ENCODE measurements around the gene MRFAP1. TPM values are rescaled to one million over a fixed set of nuclear protein-coding genes. Genes with fewer than 3 reads are reported as not detected.

MRFAP1 gene
- polyA plus RNA-seq, 1 donor from 2014 or later = 130 TPM

GRCh38 chr4:6605605-6606004 is 34.9 kb upstream of the MRFAP1 start:
- Mint-ChIP-seq H3K27me3 (no peaks in the 10 kb centered on the region), H3K27ac (no peak overlapping the region), H3K9me3 (peaks cover 0 to 2% (median 0%) of the 10 kb centered on the region in 3 donors), H3K36me3 (peaks cover 24% of the 10 kb centered on the region), H3K4me1 (peaks cover 0 to 2% (median 0%) of the 10 kb centered on the region in 3 donors), H3K4me3 (no peak overlapping the region)

GRCh38 chr4:6606465-6607235 is 33.8 kb upstream of the MRFAP1 start:
- Mint-ChIP-seq H3K36me3 (peaks cover 26% of the 10 kb centered on the region), H3K4me3 (no peak overlapping the region), H3K4me1 (peaks cover 0 to 2% (median 0%) of the 10 kb centered on the region in 3 donors), H3K27ac (no peak overlapping the region), H3K9me3 (peaks cover 0 to 2% (median 0%) of the 10 kb centered on the region in 3 donors), H3K27me3 (no peaks in the 10 kb centered on the region)

- peaks cover 0 to 2% (median 0%) of the 10 kb centered on the region in 3 donors for H3K4me1 Mint-ChIP-seq
- peaks cover 24% of the 10 kb centered on the region for H3K36me3 Mint-ChIP-seq
- H3K9me3 Mint-ChIP-seq = peaks cover 0 to 2% (median 0%) of the 10 kb centered on the region in 3 donors
- no peaks in the 10 kb centered on the region for H3K27me3 Mint-ChIP-seq
- H3K27ac Mint-ChIP-seq = no peak overlapping the region
- H3K4me3 Mint-ChIP-seq = no peak overlapping the region
Measured at GRCh38 chr4:6607368-6608055, 33.0 kb upstream of the MRFAP1 start.

- H3K4me3 Mint-ChIP-seq = no peak overlapping the region
- H3K9me3 Mint-ChIP-seq = peaks cover 0 to 4% (median 0%) of the 10 kb centered on the region in 3 donors
- peaks cover 0 to 2% (median 0%) of the 10 kb centered on the region in 3 donors for H3K4me1 Mint-ChIP-seq
- peaks cover 20% of the 10 kb centered on the region for H3K36me3 Mint-ChIP-seq
- no peak overlapping the region for H3K27ac Mint-ChIP-seq
- H3K27me3 Mint-ChIP-seq = no peaks in the 10 kb centered on the region
Measured at GRCh38 chr4:6608758-6609414, 31.6 kb upstream of the MRFAP1 start.

- H3K4me1 Mint-ChIP-seq = peaks cover 0 to 2% (median 0%) of the 10 kb centered on the region in 3 donors
- H3K27me3 Mint-ChIP-seq = no peaks in the 10 kb centered on the region
Measured at GRCh38 chr4:6609415-6610079, 30.9 kb upstream of the MRFAP1 start.

GRCh38 chr4:6610856-6611430 is 29.5 kb upstream of the MRFAP1 start:
- Mint-ChIP-seq H3K36me3 (peaks cover 16% of the 10 kb centered on the region), H3K27ac (no peak overlapping the region), H3K4me1 (peaks cover 0 to 2% (median 0%) of the 10 kb centered on the region in 3 donors), H3K27me3 (no peaks in the 10 kb centered on the region), H3K9me3 (peaks cover 0 to 2% (median 0%) of the 10 kb centered on the region in 3 donors), H3K4me3 (no peak overlapping the region)

More at GRCh38 chr4:6609415-6610079, 30.9 kb upstream of the MRFAP1 start:
- H3K36me3 Mint-ChIP-seq = peaks cover 17% of the 10 kb centered on the region
- peaks cover 0 to 4% (median 0%) of the 10 kb centered on the region in 3 donors for H3K9me3 Mint-ChIP-seq
- no peak overlapping the region for H3K27ac Mint-ChIP-seq
- H3K4me3 Mint-ChIP-seq = no peak overlapping the region

- Mint-ChIP-seq H3K36me3 (peaks cover 13% of the 10 kb centered on the region), H3K4me1 (no peaks in the 10 kb centered on the region), H3K27me3 (no peaks in the 10 kb centered on the region), H3K4me3 (no peak overlapping the region), H3K9me3 (peaks cover 0 to 2% (median 1%) of the 10 kb centered on the region in 3 donors), H3K27ac (peak overlapping the region in 1 of 3 donors; percentile 93)
Measured at GRCh38 chr4:6612961-6613675, 27.4 kb upstream of the MRFAP1 start.

GRCh38 chr4:6613676-6614651 is 26.5 kb upstream of the MRFAP1 start:
- Mint-ChIP-seq H3K36me3 (peaks cover 13% of the 10 kb centered on the region), H3K27me3 (no peaks in the 10 kb centered on the region), H3K9me3 (peaks cover 0 to 2% (median 1%) of the 10 kb centered on the region in 3 donors), H3K4me3 (no peak overlapping the region), H3K4me1 (no peaks in the 10 kb centered on the region), H3K27ac (no peak overlapping the region)

GRCh38 chr4:6614701-6615230 is 25.7 kb upstream of the MRFAP1 start:
- Mint-ChIP-seq H3K4me1 (no peaks in the 10 kb centered on the region), H3K27me3 (no peaks in the 10 kb centered on the region), H3K36me3 (peaks cover 13% of the 10 kb centered on the region), H3K4me3 (no peak overlapping the region), H3K9me3 (peaks cover 0 to 2% (median 1%) of the 10 kb centered on the region in 3 donors), H3K27ac (no peak overlapping the region)

GRCh38 chr4:6616087-6616995 is 24.1 kb upstream of the MRFAP1 start:
- Mint-ChIP-seq H3K4me3 (no peak overlapping the region), H3K4me1 (no peaks in the 10 kb centered on the region), H3K9me3 (peaks cover 0 to 2% (median 1%) of the 10 kb centered on the region in 3 donors), H3K27me3 (no peaks in the 10 kb centered on the region), H3K36me3 (peaks cover 19% of the 10 kb centered on the region), H3K27ac (no peak overlapping the region)

- peak overlapping the region in 1 of 3 donors; percentile 53 for H3K27ac Mint-ChIP-seq
- H3K4me3 Mint-ChIP-seq = no peak overlapping the region
- H3K9me3 Mint-ChIP-seq = peaks cover 0 to 5% (median 2%) of the 10 kb centered on the region in 3 donors
- H3K27me3 Mint-ChIP-seq = no peaks in the 10 kb centered on the region
- no peaks in the 10 kb centered on the region for H3K4me1 Mint-ChIP-seq
- peaks cover 18% of the 10 kb centered on the region for H3K36me3 Mint-ChIP-seq
Measured at GRCh38 chr4:6617246-6617645, 23.2 kb upstream of the MRFAP1 start.
